Measurements from ENCODE around the gene EAPP. TPM values are rescaled to one million over a fixed set of nuclear protein-coding genes. Genes with fewer than 3 reads are reported as not detected.
"Not testable (repeated sequence)": the region's sequence is repeated elsewhere in the genome, so short reads cannot be mapped to it uniquely, and the experiment has no call there.

The EAPP gene
- total and polyA plus RNA-seq, 2 of the 13 experiments (the other 11 are each of a cell fraction or from before 2014, with no cell fraction given) = 68.7 to 110 TPM

DNA sequence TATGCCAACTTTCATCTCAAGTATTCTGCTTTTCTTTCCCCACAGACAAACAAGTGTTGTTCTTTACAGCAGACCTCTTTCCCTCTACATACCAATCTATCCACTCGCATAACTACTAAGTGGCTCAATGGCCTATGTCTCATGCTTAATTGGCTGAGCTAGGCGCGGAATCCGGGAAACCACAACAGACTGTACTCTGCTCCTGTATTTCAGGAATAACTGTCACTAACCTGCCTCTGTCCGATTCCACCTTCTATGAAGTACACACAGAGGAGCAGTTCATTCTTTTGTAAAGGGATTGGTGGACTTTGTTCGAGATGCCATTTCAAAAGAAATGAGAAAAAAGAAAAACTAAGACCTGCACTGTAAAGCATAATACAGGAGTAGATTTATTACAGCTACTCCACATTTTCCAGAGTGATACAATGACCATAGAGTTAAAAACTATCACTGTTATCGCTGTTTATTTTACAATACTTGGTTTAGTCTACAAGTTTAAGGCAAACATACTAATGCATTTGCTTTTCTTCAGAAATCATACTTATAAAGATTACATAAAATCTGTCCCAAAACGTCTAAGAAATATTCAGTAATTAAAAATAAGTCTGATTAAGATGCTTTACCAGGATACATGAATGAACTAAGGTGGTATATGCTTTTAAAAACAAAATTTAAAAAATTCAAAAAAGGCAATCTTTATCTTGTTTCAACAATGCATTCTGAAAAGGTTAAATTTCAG, 22.7 kb upstream of the EAPP start (continued):
- TF ChIP-seq, protein P1, sequence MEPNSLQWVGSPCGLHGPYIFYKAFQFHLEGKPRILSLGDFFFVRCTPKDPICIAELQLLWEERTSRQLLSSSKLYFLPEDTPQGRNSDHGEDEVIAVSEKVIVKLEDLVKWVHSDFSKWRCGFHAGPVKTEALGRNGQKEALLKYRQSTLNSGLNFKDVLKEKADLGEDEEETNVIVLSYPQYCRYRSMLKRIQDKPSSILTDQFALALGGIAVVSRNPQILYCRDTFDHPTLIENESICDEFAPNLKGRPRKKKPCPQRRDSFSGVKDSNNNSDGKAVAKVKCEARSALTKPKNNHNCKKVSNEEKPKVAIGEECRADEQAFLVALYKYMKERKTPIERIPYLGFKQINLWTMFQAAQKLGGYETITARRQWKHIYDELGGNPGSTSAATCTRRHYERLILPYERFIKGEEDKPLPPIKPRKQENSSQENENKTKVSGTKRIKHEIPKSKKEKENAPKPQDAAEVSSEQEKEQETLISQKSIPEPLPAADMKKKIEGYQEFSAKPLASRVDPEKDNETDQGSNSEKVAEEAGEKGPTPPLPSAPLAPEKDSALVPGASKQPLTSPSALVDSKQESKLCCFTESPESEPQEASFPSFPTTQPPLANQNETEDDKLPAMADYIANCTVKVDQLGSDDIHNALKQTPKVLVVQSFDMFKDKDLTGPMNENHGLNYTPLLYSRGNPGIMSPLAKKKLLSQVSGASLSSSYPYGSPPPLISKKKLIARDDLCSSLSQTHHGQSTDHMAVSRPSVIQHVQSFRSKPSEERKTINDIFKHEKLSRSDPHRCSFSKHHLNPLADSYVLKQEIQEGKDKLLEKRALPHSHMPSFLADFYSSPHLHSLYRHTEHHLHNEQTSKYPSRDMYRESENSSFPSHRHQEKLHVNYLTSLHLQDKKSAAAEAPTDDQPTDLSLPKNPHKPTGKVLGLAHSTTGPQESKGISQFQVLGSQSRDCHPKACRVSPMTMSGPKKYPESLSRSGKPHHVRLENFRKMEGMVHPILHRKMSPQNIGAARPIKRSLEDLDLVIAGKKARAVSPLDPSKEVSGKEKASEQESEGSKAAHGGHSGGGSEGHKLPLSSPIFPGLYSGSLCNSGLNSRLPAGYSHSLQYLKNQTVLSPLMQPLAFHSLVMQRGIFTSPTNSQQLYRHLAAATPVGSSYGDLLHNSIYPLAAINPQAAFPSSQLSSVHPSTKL (CRISPR knock-in tag; IDR thresholded peaks at IDR 0.05) = peak; percentile 77
- peak; percentile 62 for TF ChIP-seq NCOA2 (CRISPR knock-in tag; IDR thresholded peaks at IDR 0.05)

DNA sequence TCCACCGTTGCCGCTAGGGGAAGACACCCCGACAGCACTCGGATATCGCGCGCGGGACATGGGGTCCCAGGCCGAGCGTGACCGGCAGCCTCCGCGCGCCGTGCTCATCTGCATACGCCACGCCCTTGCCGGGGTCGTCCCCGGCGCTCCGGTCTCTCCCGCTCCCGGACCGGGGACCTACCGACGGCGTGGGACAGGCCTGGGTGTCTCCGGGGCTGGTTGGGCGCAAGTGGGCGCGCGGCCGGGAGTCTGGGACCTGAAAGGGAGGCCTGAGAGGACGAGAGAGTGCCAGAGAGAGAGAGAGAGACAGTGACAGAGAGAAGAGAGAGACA, 17.0 kb upstream of the EAPP start:
- H3K9ac ChIP-seq (ENCODE audit: insufficient read depth, low read depth, low read length); H4K20me1 ChIP-seq (ENCODE audit: insufficient read depth, low read length); H3K9me3 ChIP-seq (ENCODE audit: low read length); BruUV-seq (replicated peaks); FAIRE-seq; H3K4me3 ChIP-seq (replicated peaks in 1 of 3; ENCODE audit: insufficient read depth in 1 of 3, low read depth in 2 of 3, low read length in 3 of 3); H3K27ac ChIP-seq (ENCODE audit: extremely low read length, insufficient read depth, low read length); H3K27me3 ChIP-seq (ENCODE audit: control insufficient read depth in 1 of 2, insufficient read depth in 2 of 2, low read length in 2 of 2); CTCF ChIA-PET (ENCODE audit: low intra/inter-chr PET ratio, low total read pairs); H2AFZ ChIP-seq (ENCODE audit: low read length); H3K36me3 ChIP-seq (replicated peaks in 1 of 2; ENCODE audit: control insufficient read depth in 1 of 2, insufficient read depth in 2 of 2, low read length in 2 of 2); H3K79me2 ChIP-seq (ENCODE audit: insufficient read depth, low read length); in situ Hi-C loops (cut with HindIII; ENCODE audit: extremely low pct_ligation_motif_present, low pct_unique_long_range_greater_than_20kb); H3K4me2 ChIP-seq (ENCODE audit: low read depth, low read length); DNase-seq (ENCODE audit: low spot score); intact Hi-C loops (cut with micrococcal nuclease; ENCODE audit: unreplicated experiment); POLR2A ChIA-PET: not testable (repeated sequence)
- no CpG with 5 or more reads among the region's 35 CpGs for WGBS (ENCODE audit: low lambda C conversion rate)
- H3K4me1 ChIP-seq (ENCODE audit: insufficient read depth, low read length) = peaks cover 14% of the 10 kb centered on the region
- peak; percentile 74 for ATAC-seq

DNA sequence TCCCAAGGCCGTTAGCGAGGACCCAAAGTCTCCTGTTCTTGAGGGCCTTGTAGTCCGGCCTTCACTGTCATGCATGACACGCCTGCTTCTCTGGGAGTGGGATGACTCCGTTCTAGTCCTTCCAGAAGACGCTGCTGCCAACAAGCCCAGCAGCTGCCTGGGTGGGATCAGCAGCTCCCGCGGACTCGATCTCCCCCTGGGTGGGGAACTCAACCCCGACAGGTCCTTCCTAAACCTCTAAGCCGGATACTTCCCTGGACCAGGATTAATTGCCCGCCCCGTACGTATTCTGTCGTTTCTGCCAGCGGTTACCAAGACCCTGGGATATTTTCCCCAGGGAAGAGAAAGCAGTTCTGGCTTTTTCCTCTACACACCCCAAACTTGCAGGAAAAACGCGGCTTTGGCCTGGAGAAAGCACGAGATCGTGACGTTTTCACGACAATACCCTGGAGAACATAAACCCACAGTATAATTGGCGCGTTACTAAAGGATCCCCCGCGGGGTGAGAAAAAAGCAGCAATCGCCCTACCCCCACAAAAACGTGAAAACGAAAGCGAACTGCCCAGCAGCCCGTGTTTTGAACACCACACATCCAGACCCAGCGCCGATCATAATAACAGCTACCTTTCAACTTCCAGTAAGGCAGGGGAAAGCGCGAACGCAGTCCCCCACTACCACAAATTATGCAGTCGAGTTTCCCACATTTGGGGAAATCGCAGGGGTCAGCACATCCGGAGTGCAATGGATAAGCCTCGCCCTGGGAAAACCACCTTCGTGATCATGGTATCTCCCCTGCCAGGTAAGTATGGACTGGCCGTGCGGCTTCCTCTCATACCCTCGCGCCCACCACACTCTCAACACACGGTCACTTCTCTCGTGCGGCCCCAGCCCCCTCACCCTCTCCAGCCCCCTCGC, 16.3 kb upstream of the EAPP start:
- H3K4me2 ChIP-seq (ENCODE audit: low read depth, low read length); CTCF ChIA-PET (ENCODE audit: low intra/inter-chr PET ratio, low total read pairs); in situ Hi-C loops (cut with HindIII; ENCODE audit: extremely low pct_ligation_motif_present, low pct_unique_long_range_greater_than_20kb); H4K20me1 ChIP-seq (ENCODE audit: insufficient read depth, low read length); H3K27ac ChIP-seq (ENCODE audit: extremely low read length, insufficient read depth, low read length); H3K9ac ChIP-seq (ENCODE audit: insufficient read depth, low read depth, low read length); H3K79me2 ChIP-seq (ENCODE audit: insufficient read depth, low read length); BruUV-seq (replicated peaks); POLR2A ChIA-PET; H3K27me3 ChIP-seq (ENCODE audit: control insufficient read depth in 1 of 2, insufficient read depth in 2 of 2, low read length in 2 of 2); H3K4me3 ChIP-seq (replicated peaks in 1 of 3; ENCODE audit: insufficient read depth in 1 of 3, low read depth in 2 of 3, low read length in 3 of 3); H3K36me3 ChIP-seq (replicated peaks in 1 of 2; ENCODE audit: control insufficient read depth in 1 of 2, insufficient read depth in 2 of 2, low read length in 2 of 2); DNase-seq (ENCODE audit: low spot score); H2AFZ ChIP-seq (ENCODE audit: low read length); H3K9me3 ChIP-seq (ENCODE audit: low read length); intact Hi-C loops (cut with micrococcal nuclease; ENCODE audit: unreplicated experiment): not testable (repeated sequence)
- ATAC-seq (peak; percentile 85), FAIRE-seq (peak; percentile 88)
- no CpG with 5 or more reads among the region's 49 CpGs for WGBS (ENCODE audit: low lambda C conversion rate)
- peaks cover 14% of the 10 kb centered on the region for H3K4me1 ChIP-seq (ENCODE audit: insufficient read depth, low read length)
